Tibial artery (tissue), 4 donors: Measurements from ENCODE around the gene KIAA2012.

ENCODE experiments used
- DNase-seq, 2 donors: peaks; one replicate each; pipeline ENCODE4 v3.0.0-alpha.2; 2019
- H3K27ac ChIP-seq, 2 donors: fragments of 200-600 bp; sonication (generic) in 1 of 2; 1 replicate in 1 of 2; 2 replicates in 1 of 2; pipeline ENCODE4 v1.5.1; 2018 to 2019; ENCODE audit warnings: mild to moderate bottlenecking in 1 of 2
- H3K27me3 ChIP-seq, 2 donors: fragments of 200-600 bp; sonication (generic) in 1 of 2; one replicate each; pipeline versions ENCODE4 v1.5.1 to v1.6.0; 2016 to 2019
- H3K36me3 ChIP-seq, 3 donors: fragments of 200-600 bp; sonication (generic) in 2 of 3; one replicate each; pipeline ENCODE4 v1.5.1; 2016 to 2019; ENCODE audit warnings: mild to moderate bottlenecking in 2 of 3
- H3K4me1 ChIP-seq, 4 donors: fragments of 200-600 bp; sonication (generic) in 2 of 4; 1 replicate in 3 of 4; 2 replicates in 1 of 4; pipeline ENCODE4 v1.5.1; 2016 to 2019
- H3K4me3 ChIP-seq, 2 donors: fragments of 200-600 bp; sonication (generic) in 1 of 2; 1 replicate in 1 of 2; 2 replicates in 1 of 2; pipeline ENCODE4 v1.5.1; 2018 to 2019; ENCODE audit warnings: mild to moderate bottlenecking in 2 of 2
- H3K9me3 ChIP-seq, 3 donors: fragments of 200-600 bp; sonication (generic) in 1 of 3; one replicate each; pipeline ENCODE4 v1.5.1; 2016 to 2019
- CTCF ChIP-seq, 2 experiments: fragments of 200-600 bp in 1 of 2; fragments of 450-650 bp in 1 of 2; IDR thresholded peaks; one replicate each; pipeline ENCODE4 v1.5.1; 2017 to 2019; ENCODE audit warnings: antibody characterized with exemption in 2 of 2, mild to moderate bottlenecking in 1 of 2, moderate library complexity in 1 of 2
- intact Hi-C: fragments of 100-400 bp; cut with DNase I; formaldehyde crosslinking; loops from one replicate; pipeline ENCODE4 v1.15.0; 2023; ENCODE audit warnings: low total_unique reads

Gene KIAA2012

GRCh38 chr2:202067589-202067988 lies 5.5 kb upstream of the KIAA2012 start:
- no peak for DNase-seq
- Histone ChIP-seq H3K9me3 (no peaks in the 10 kb centered on the region), H3K4me3 (no peak overlapping the region), H3K36me3 (no peaks in the 10 kb centered on the region), H3K4me1 (peaks cover 0 to 14% (median 4%) of the 10 kb centered on the region in 4 donors), H3K27me3 (no peaks in the 10 kb centered on the region), H3K27ac (no peak overlapping the region)
- intact Hi-C loops, result no loop called here
- TF ChIP-seq CTCF (IDR thresholded peaks at IDR 0.05), result no peak

GRCh38 chr2:202069170-202070067 lies 3.6 kb upstream of the KIAA2012 start:
- no peak overlapping the region for H3K4me3 ChIP-seq
- no peak for TF ChIP-seq CTCF (IDR thresholded peaks at IDR 0.05)
- intact Hi-C loops, result no loop called here
- H3K4me1 ChIP-seq, result peaks cover 0 to 3% (median 1%) of the 10 kb centered on the region in 4 donors
- no peak overlapping the region for H3K27ac ChIP-seq
- DNase-seq, result no peak
- no peaks in the 10 kb centered on the region for H3K9me3 ChIP-seq
- no peaks in the 10 kb centered on the region for H3K36me3 ChIP-seq
- H3K27me3 ChIP-seq, result no peaks in the 10 kb centered on the region

- Histone ChIP-seq H3K27ac (no peak overlapping the region), H3K27me3 (no peaks in the 10 kb centered on the region), H3K4me1 (no peaks in the 10 kb centered on the region), H3K36me3 (no peaks in the 10 kb centered on the region), H3K4me3 (no peak overlapping the region), H3K9me3 (no peaks in the 10 kb centered on the region)
- no peak for TF ChIP-seq CTCF (IDR thresholded peaks at IDR 0.05)
- no peak for DNase-seq
- intact Hi-C loops, result no loop called here
Observed at GRCh38 chr2:202071107-202071506, 1.9 kb upstream of the KIAA2012 start.

- intact Hi-C loops, result no loop called here
- DNase-seq, result no peak
- Histone ChIP-seq H3K27me3 (no peaks in the 10 kb centered on the region), H3K27ac (no peak overlapping the region), H3K9me3 (no peaks in the 10 kb centered on the region), H3K4me1 (no peaks in the 10 kb centered on the region), H3K36me3 (no peaks in the 10 kb centered on the region), H3K4me3 (no peak overlapping the region)
- no peak for TF ChIP-seq CTCF (IDR thresholded peaks at IDR 0.05)
Observed at GRCh38 chr2:202072226-202072625, 829 bp upstream of the KIAA2012 start.

GRCh38 chr2:202074324-202074723 lies 1.3 kb downstream of the KIAA2012 start:
- Histone ChIP-seq H3K36me3 (no peaks in the 10 kb centered on the region), H3K4me3 (no peak overlapping the region), H3K27ac (no peak overlapping the region), H3K9me3 (no peaks in the 10 kb centered on the region), H3K4me1 (no peaks in the 10 kb centered on the region), H3K27me3 (no peaks in the 10 kb centered on the region)
- DNase-seq, result no peak
- TF ChIP-seq CTCF (IDR thresholded peaks at IDR 0.05), result no peak
- intact Hi-C loops, result no loop called here
